HCT116 (cell line): ENCODE results near the gene QPCTL. TPM values are rescaled to one million over a fixed set of nuclear protein-coding genes. Genes with fewer than 3 reads are reported as not detected.

Experiments
- CBX3 ChIP-seq: IDR thresholded peaks from 2 replicates; pipeline ENCODE4 v1.6.1; 2012; ENCODE audit warnings: low read depth
- ELF1 ChIP-seq: IDR thresholded peaks from 2 replicates; pipeline ENCODE4 v1.6.1; 2012; ENCODE audit warnings: low read depth, borderline replicate concordance
- EZH2 ChIP-seq: fragments of 200-600 bp; sonication (generic); IDR thresholded peaks from 2 replicates; pipeline ENCODE4 v1.6.1; 2017; ENCODE audit warnings: antibody characterized with exemption, mixed run types
- EZH2phosphoT487 ChIP-seq: fragments of 200-600 bp; IDR thresholded peaks from 2 replicates; pipeline ENCODE4 v1.6.1; 2018; ENCODE audit warnings: antibody characterized with exemption, borderline replicate concordance
- FOSL1 ChIP-seq: IDR thresholded peaks from 2 replicates; pipeline ENCODE4 v1.6.1; 2012; ENCODE audit warnings: low read depth
- SIN3A ChIP-seq: IDR thresholded peaks from 2 replicates; pipeline ENCODE4 v1.6.1; 2012; ENCODE audit warnings: low read depth
- SRF ChIP-seq: IDR thresholded peaks from 2 replicates; pipeline ENCODE4 v1.6.1; 2012; ENCODE audit warnings: low read depth
- ZFX ChIP-seq: fragments of 450-650 bp; IDR thresholded peaks from 2 replicates; pipeline ENCODE4 v1.6.1; 2017
- ZNF274 ChIP-seq: fragments of 200-500 bp; sonication (Bioruptor generic); IDR thresholded peaks from 2 replicates; pipeline ENCODE4 v1.6.1; 2014; ENCODE audit warnings: mild to moderate bottlenecking, low read depth, low read length, inconsistent platforms
- total RNA-seq: library from RNA; stranded (reverse); gene quantifications from one replicate; pipeline ENCODE4 v1.2.1, GENCODE V29; 2021; ENCODE audit not compliant: unreplicated experiment
- TF ChIP-seq, protein P1 (sequence below): IDR thresholded peaks from 2 replicates; pipeline ENCODE4 v1.6.1; 2011; ENCODE audit warnings: mild to moderate bottlenecking, low read length, moderate library complexity; ENCODE audit not compliant: insufficient replicate concordance; ENCODE audit errors: extremely low read depth
- TF ChIP-seq, protein P2 (sequence below), 3 experiments: fragments of 200-600 bp in 1 of 3; sonication (generic) in 1 of 3; IDR thresholded peaks in 2 of 3; conservative IDR thresholded peaks in 1 of 3; 2 replicates each; pipeline ENCODE4 v1.5.1; 2012 to 2017; ENCODE audit warnings: low read depth in 2 of 3, low read length in 2 of 3, antibody characterized with exemption in 1 of 3, borderline replicate concordance in 1 of 3, control low read depth in 1 of 3, mild to moderate bottlenecking in 1 of 3, mixed read lengths in 1 of 3, mixed run types in 1 of 3, moderate library complexity in 1 of 3; ENCODE audit not compliant: insufficient read depth in 1 of 3

Gene QPCTL
- total RNA-seq, 1 experiment from 2014 or later, result 19.5 TPM

DNA sequence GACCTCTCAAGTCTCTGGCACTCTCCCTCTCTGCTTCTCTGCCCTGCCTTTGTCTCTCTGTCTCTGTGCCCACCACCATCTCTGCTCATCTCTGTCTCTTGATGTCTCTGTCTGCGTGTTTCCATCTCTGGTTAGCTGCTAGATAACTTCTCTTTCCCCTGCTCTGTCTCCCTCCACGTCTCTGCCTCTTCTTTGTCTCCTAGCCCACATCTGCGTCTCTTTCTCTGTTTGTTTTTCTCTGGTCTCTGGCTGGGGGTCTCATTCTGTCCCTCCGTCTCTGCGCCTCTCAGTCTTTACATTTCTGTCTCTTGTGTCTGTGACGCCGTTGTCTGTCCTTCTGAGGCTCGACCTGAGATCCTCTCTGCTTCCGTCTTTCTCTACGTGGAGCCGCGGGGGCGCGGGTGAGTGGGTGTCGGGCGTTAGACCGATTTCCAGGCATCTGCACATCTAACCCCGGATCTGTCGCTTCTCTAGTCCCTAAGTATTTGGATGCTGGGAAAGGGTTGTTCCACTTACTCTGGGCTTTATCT is 24.1 kb upstream of the QPCTL start (continued):
- TF ChIP-seq, protein P1, sequence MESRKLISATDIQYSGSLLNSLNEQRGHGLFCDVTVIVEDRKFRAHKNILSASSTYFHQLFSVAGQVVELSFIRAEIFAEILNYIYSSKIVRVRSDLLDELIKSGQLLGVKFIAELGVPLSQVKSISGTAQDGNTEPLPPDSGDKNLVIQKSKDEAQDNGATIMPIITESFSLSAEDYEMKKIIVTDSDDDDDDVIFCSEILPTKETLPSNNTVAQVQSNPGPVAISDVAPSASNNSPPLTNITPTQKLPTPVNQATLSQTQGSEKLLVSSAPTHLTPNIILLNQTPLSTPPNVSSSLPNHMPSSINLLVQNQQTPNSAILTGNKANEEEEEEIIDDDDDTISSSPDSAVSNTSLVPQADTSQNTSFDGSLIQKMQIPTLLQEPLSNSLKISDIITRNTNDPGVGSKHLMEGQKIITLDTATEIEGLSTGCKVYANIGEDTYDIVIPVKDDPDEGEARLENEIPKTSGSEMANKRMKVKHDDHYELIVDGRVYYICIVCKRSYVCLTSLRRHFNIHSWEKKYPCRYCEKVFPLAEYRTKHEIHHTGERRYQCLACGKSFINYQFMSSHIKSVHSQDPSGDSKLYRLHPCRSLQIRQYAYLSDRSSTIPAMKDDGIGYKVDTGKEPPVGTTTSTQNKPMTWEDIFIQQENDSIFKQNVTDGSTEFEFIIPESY, result no peak
- TF ChIP-seq ELF1 (no peak), EZH2phosphoT487 (no peak), SIN3A (no peak; the same call in 1 of the 2 replicates), SRF (no peak), CBX3 (no peak), ZFX (no peak), ZNF274 (no peak), FOSL1 (no peak), EZH2 (no peak)
- TF ChIP-seq, protein P2, sequence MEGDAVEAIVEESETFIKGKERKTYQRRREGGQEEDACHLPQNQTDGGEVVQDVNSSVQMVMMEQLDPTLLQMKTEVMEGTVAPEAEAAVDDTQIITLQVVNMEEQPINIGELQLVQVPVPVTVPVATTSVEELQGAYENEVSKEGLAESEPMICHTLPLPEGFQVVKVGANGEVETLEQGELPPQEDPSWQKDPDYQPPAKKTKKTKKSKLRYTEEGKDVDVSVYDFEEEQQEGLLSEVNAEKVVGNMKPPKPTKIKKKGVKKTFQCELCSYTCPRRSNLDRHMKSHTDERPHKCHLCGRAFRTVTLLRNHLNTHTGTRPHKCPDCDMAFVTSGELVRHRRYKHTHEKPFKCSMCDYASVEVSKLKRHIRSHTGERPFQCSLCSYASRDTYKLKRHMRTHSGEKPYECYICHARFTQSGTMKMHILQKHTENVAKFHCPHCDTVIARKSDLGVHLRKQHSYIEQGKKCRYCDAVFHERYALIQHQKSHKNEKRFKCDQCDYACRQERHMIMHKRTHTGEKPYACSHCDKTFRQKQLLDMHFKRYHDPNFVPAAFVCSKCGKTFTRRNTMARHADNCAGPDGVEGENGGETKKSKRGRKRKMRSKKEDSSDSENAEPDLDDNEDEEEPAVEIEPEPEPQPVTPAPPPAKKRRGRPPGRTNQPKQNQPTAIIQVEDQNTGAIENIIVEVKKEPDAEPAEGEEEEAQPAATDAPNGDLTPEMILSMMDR (IDR thresholded peaks at IDR 0.05 in 2 of 3, conservative IDR thresholded peaks at IDR 0.05 in 1 of 3; ENCODE audit: borderline replicate concordance in 1 of 3, insufficient read depth in 1 of 3, low read depth in 2 of 3, low read length in 2 of 3), result no peak
